GM19025 (cell line): Measurements from ENCODE around the gene CNTN4.

Experiments
- ATAC-seq: cut with Tn5 transposase; IDR thresholded peaks from one replicate; pipeline ENCODE4 v1.9.1; 2021; ENCODE audit warnings: mild to moderate bottlenecking, low read depth, moderate library complexity; ENCODE audit not compliant: unreplicated experiment

Gene CNTN4

GRCh38 chr3:2250783-2251182 lies 152.1 kb downstream of the CNTN4 start:
- no peak for ATAC-seq

- ATAC-seq, result no peak
Observed at GRCh38 chr3:2261747-2262146, 163.1 kb downstream of the CNTN4 start.

- ATAC-seq, result no peak
Observed at GRCh38 chr3:2262204-2262603, 163.5 kb downstream of the CNTN4 start.

- no peak for ATAC-seq
Observed at GRCh38 chr3:2266606-2267005, 167.9 kb downstream of the CNTN4 start.

GRCh38 chr3:2268779-2269178 lies 170.1 kb downstream of the CNTN4 start:
- ATAC-seq, result no peak

GRCh38 chr3:2274526-2274925 lies 175.9 kb downstream of the CNTN4 start:
- no peak for ATAC-seq

- no peak for ATAC-seq
Observed at GRCh38 chr3:2283818-2284217, 185.2 kb downstream of the CNTN4 start.

GRCh38 chr3:2300938-2301337 lies 202.3 kb downstream of the CNTN4 start:
- ATAC-seq, result no peak

- no peak for ATAC-seq
Observed at GRCh38 chr3:2301361-2301760, 202.7 kb downstream of the CNTN4 start.

GRCh38 chr3:2303566-2303965 lies 204.9 kb downstream of the CNTN4 start:
- no peak for ATAC-seq

- no peak for ATAC-seq
Observed at GRCh38 chr3:2311022-2311421, 212.4 kb downstream of the CNTN4 start.

- ATAC-seq, result no peak
Observed at GRCh38 chr3:2317521-2317920, 218.9 kb downstream of the CNTN4 start.

GRCh38 chr3:2334921-2335320 lies 236.3 kb downstream of the CNTN4 start:
- no peak for ATAC-seq

GRCh38 chr3:2343031-2343682 lies 244.5 kb downstream of the CNTN4 start:
- ATAC-seq, result no peak

GRCh38 chr3:2352134-2352762 lies 253.6 kb downstream of the CNTN4 start:
- no peak for ATAC-seq

GRCh38 chr3:2354702-2355101 lies 256.0 kb downstream of the CNTN4 start:
- ATAC-seq, result no peak

- no peak for ATAC-seq
Observed at GRCh38 chr3:2356298-2356950, 257.8 kb downstream of the CNTN4 start.

GRCh38 chr3:2360815-2361214 lies 262.1 kb downstream of the CNTN4 start:
- ATAC-seq, result no peak

GRCh38 chr3:2362122-2362521 lies 263.5 kb downstream of the CNTN4 start:
- ATAC-seq, result no peak

GRCh38 chr3:2363854-2364253 lies 265.2 kb downstream of the CNTN4 start:
- no peak for ATAC-seq

- ATAC-seq, result no peak
Observed at GRCh38 chr3:2370317-2370716, 271.7 kb downstream of the CNTN4 start.

GRCh38 chr3:2372306-2372705 lies 273.6 kb downstream of the CNTN4 start:
- no peak for ATAC-seq
